Measurements from ENCODE around the gene FAM117A. TPM values are rescaled to one million over a fixed set of nuclear protein-coding genes. Genes with fewer than 3 reads are reported as not detected.

Gene FAM117A
- total and polyA plus RNA-seq, 10 of the 15 experiments (the other 5 are each of a cell fraction or from before 2014, with no cell fraction given): 2.1 to 29.6 (median 20.0) TPM

DNA sequence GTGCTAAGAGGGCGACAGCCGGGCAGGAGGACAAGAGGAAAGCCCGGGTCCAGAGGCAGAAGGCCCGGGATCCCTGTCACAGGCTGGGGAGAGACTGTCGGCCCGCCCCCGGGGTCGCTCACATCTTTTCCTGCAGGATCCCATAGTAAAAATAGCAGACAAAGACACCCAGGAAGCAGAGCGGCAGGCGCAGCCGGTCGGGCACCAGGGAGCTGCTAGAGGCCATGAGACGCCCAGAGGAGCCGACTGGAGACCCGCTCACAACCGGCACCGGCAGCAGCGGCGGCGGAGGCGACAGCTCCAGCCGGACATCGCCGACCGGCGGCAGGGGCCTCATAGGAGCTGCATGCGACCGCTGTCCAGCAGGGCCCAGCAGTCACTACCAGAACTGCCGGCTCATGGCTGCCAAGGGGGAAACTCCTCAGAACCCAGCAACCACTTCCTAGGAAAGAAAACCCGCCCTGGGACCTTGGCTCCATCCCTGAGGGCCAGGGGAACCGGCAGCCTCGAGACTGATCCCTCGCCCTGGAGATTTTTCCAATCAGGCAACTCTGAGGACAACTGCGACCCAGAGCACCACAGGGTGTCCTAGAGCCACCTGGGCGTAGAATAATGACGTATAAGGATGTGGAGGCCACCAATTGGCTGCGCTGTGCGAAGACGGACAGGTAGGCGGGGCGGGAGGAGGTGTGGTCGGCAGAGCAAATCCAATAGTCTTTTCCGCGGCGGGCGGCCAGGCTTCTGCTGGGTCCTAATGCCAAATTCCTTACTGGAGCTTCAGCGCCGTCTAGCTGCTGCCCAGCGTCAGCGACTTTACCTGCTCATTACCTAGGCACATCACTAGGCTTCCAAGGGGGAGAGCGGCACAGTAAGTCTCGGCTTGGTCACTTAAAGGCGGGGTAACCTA, 56.1 kb downstream of the FAM117A start, which contains the start of gene SLC35B1:
Gene SLC35B1, minus strand, starts transcription at position 357 of the 907 bp plus-strand sequence. Its CDS starts 131 bp downstream, at position 226.
- no peaks in the 10 kb centered on the region for H3K9me3 ChIP-seq (replicated peaks; ENCODE audit: control insufficient read depth, insufficient read depth, low read length)
- peaks cover 6 to 9% of the 10 kb centered on the region in 2 experiments; a peak in 3 of 4 replicates for H3K36me3 ChIP-seq (ENCODE audit: control insufficient read depth in 2 of 2, insufficient read depth in 2 of 2, low read length in 1 of 2)
- H3K4me3 ChIP-seq: peak within 1 kb of the TSS; percentile 91
- peaks cover 12% of the 10 kb centered on the region for H3K79me2 ChIP-seq (ENCODE audit: control insufficient read depth, insufficient read depth, low read length)
- peak within 1 kb of the TSS; percentile 75 for H3K4me2 ChIP-seq (ENCODE audit: control insufficient read depth, insufficient read depth)
- H2AFZ ChIP-seq (ENCODE audit: control insufficient read depth, low read depth, low read length): peak within 1 kb of the TSS; percentile 94
- peak within 1 kb of the TSS; percentile 95 for H3K9ac ChIP-seq (ENCODE audit: control insufficient read depth, insufficient read depth, low read length)
- 0 out of 2 replicates have a peak, but pooled peaks cover 3% of the 10 kb centered on the region for H3K4me1 ChIP-seq (ENCODE audit: control insufficient read depth, insufficient read depth, low read length)
- ChIA-PET RAD21 (ENCODE audit: unreplicated experiment) (interaction anchor here (0.6 to 3.0 kb wide), 22 partner anchors 8 to 150 kb away, joined by 3 to 26 read pairs (median 4); partner anchors contain the start of genes FAM117A and KAT7), POLR2A (interaction anchor here (0.9 to 2.6 kb wide), 10 partner anchors 10 to 80 kb away, joined by 3 to 12 read pairs (median 5); partner anchors contain the start of genes FAM117A and KAT7), SMC1A (ENCODE audit: uncharacterized antibody, unreplicated experiment) (interaction anchor here (0.5 to 4.3 kb wide), 24 partner anchors 8 to 289 kb away, joined by 3 to 38 read pairs (median 4); partner anchors contain the start of genes FAM117A and KAT7), CTCF (interaction anchor here (0.6 to 5.6 kb wide), 36 partner anchors 9 to 298 kb away, joined by 3 to 71 read pairs (median 5); partner anchors contain the start of genes FAM117A, KAT7 and PHB1)
- WGBS (ENCODE audit: insufficient coverage, insufficient replicate concordance, low lambda C conversion rate, missing lambda C conversion rate): under 1% methylated on average over 51 of the region's 53 CpGs
- peak; percentile 98 for ATAC-seq
- peak; percentile 99 for FAIRE-seq
- H3K27ac ChIP-seq (ENCODE audit: control insufficient read depth, insufficient read depth): peak within 1 kb of the TSS; percentile 98
- BruUV-seq (replicated peaks): no TSS peak
- H3K27me3 ChIP-seq (replicated peaks in 1 of 2; ENCODE audit: control insufficient read depth in 2 of 2, insufficient read depth in 2 of 2, low read length in 1 of 2): no peaks in the 10 kb centered on the region
- intact Hi-C loops (cut with micrococcal nuclease; ENCODE audit: unreplicated experiment) (loop anchor here (1.0 to 10.0 kb wide), 5 partner anchors 33 to 287 kb away; partner anchors contain the start of genes DLX3, FAM117A and KAT7), in situ Hi-C loops (cut with MboI) (loop anchor here (5.0 to 10.0 kb wide), 2 partner anchors 79 to 287 kb away; partner anchors contain the start of genes DLX3 and KAT7)
- peak; percentile 97 for DNase-seq (ENCODE audit: low read depth, low spot score)
- no peaks in the 10 kb centered on the region for H4K20me1 ChIP-seq (ENCODE audit: control insufficient read depth, insufficient read depth)
- TF ChIP-seq MXI1 (IDR thresholded peaks at IDR 0.05; ENCODE audit: low read depth, low read length): no peak; the same call in 1 of the 2 replicates
- TF ChIP-seq, protein P1, sequence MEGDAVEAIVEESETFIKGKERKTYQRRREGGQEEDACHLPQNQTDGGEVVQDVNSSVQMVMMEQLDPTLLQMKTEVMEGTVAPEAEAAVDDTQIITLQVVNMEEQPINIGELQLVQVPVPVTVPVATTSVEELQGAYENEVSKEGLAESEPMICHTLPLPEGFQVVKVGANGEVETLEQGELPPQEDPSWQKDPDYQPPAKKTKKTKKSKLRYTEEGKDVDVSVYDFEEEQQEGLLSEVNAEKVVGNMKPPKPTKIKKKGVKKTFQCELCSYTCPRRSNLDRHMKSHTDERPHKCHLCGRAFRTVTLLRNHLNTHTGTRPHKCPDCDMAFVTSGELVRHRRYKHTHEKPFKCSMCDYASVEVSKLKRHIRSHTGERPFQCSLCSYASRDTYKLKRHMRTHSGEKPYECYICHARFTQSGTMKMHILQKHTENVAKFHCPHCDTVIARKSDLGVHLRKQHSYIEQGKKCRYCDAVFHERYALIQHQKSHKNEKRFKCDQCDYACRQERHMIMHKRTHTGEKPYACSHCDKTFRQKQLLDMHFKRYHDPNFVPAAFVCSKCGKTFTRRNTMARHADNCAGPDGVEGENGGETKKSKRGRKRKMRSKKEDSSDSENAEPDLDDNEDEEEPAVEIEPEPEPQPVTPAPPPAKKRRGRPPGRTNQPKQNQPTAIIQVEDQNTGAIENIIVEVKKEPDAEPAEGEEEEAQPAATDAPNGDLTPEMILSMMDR (IDR thresholded peaks at IDR 0.05 in 2 of 3, conservative IDR thresholded peaks at IDR 0.05 in 1 of 3; ENCODE audit: control insufficient read depth in 2 of 3, extremely low read depth in 1 of 3, insufficient read depth in 1 of 3, low read depth in 3 of 3, low read length in 3 of 3): peak; percentile 97 to 99 (median 98); a peak in 5 of 6 replicates
- TF ChIP-seq, protein P2, sequence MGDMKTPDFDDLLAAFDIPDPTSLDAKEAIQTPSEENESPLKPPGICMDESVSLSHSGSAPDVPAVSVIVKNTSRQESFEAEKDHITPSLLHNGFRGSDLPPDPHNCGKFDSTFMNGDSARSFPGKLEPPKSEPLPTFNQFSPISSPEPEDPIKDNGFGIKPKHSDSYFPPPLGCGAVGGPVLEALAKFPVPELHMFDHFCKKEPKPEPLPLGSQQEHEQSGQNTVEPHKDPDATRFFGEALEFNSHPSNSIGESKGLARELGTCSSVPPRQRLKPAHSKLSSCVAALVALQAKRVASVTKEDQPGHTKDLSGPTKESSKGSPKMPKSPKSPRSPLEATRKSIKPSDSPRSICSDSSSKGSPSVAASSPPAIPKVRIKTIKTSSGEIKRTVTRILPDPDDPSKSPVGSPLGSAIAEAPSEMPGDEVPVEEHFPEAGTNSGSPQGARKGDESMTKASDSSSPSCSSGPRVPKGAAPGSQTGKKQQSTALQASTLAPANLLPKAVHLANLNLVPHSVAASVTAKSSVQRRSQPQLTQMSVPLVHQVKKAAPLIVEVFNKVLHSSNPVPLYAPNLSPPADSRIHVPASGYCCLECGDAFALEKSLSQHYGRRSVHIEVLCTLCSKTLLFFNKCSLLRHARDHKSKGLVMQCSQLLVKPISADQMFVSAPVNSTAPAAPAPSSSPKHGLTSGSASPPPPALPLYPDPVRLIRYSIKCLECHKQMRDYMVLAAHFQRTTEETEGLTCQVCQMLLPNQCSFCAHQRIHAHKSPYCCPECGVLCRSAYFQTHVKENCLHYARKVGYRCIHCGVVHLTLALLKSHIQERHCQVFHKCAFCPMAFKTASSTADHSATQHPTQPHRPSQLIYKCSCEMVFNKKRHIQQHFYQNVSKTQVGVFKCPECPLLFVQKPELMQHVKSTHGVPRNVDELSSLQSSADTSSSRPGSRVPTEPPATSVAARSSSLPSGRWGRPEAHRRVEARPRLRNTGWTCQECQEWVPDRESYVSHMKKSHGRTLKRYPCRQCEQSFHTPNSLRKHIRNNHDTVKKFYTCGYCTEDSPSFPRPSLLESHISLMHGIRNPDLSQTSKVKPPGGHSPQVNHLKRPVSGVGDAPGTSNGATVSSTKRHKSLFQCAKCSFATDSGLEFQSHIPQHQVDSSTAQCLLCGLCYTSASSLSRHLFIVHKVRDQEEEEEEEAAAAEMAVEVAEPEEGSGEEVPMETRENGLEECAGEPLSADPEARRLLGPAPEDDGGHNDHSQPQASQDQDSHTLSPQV (IDR thresholded peaks at IDR 0.05): peak; percentile 94
- TF ChIP-seq ATF7 (IDR thresholded peaks at IDR 0.05; ENCODE audit: low read depth): peak; percentile 93
- TF ChIP-seq, protein P3, sequence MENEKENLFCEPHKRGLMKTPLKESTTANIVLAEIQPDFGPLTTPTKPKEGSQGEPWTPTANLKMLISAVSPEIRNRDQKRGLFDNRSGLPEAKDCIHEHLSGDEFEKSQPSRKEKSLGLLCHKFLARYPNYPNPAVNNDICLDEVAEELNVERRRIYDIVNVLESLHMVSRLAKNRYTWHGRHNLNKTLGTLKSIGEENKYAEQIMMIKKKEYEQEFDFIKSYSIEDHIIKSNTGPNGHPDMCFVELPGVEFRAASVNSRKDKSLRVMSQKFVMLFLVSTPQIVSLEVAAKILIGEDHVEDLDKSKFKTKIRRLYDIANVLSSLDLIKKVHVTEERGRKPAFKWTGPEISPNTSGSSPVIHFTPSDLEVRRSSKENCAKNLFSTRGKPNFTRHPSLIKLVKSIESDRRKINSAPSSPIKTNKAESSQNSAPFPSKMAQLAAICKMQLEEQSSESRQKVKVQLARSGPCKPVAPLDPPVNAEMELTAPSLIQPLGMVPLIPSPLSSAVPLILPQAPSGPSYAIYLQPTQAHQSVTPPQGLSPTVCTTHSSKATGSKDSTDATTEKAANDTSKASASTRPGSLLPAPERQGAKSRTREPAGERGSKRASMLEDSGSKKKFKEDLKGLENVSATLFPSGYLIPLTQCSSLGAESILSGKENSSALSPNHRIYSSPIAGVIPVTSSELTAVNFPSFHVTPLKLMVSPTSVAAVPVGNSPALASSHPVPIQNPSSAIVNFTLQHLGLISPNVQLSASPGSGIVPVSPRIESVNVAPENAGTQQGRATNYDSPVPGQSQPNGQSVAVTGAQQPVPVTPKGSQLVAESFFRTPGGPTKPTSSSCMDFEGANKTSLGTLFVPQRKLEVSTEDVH (IDR thresholded peaks at IDR 0.05; ENCODE audit: low read depth, partially characterized antibody): peak; percentile 86
- peak; percentile 14; the same call in 1 of the 2 replicates for TF ChIP-seq BACH1 (IDR thresholded peaks at IDR 0.05; ENCODE audit: borderline replicate concordance)
- peak; percentile 64 for TF ChIP-seq TCF12 (IDR thresholded peaks at IDR 0.05; ENCODE audit: low read depth, low read length)

All from GM12878 (cell line).